HCT116 (cell line): ENCODE data around the gene CDK4. TPM values are rescaled to one million over a fixed set of nuclear protein-coding genes. Genes with fewer than 3 reads are reported as not detected.

Experiments
- ATAC-seq: fragments of 200-7000 bp; cut with Tn5 transposase; 2 replicates; pipeline ENCODE4 v1.9.1; 2020; ENCODE audit warnings: mild to moderate bottlenecking, moderate library complexity
- BruUV-seq: library from RNA; stranded (reverse); fragments of 400-500 nt; replicated peaks from 2 replicates; lab custom pipeline; 2021; lab: Mats Ljungman, UMichigan
- CTCF ChIA-PET: fragments of 300-600 bp; sonication (Branson Sonifier 250); formaldehyde crosslinking; loops from one replicate; lab custom pipeline; 2021; ENCODE audit warnings: antibody characterized with exemption; lab: Charles Lee
- POLR2A ChIA-PET: fragments of 300-600, 350-600 bp; sonication (Branson Sonifier 250); formaldehyde crosslinking; loops from one replicate; lab custom pipeline; 2021; ENCODE audit warnings: antibody characterized with exemption; lab: Charles Lee
- RAD21 ChIA-PET, 2 experiments: fragments of 300-600 bp; sonication (Branson Sonifier 250); formaldehyde crosslinking; loops; one replicate each; lab custom pipeline; 2023; ENCODE audit warnings: low total read pairs in 2 of 2; ENCODE audit not compliant: uncharacterized antibody in 2 of 2, unreplicated experiment in 2 of 2, low non-redundant PET in 1 of 2; lab: Charles Lee
- DNase-seq: peaks from one replicate; pipeline ENCODE4 v3.0.0-alpha.2; 2010; ENCODE audit warnings: low read depth, low spot score
- H2AFZ ChIP-seq: fragments of 200-600 bp; shearing (Covaris generic), sonication (generic); 2 replicates; pipeline ENCODE4 v1.6.1; 2017; ENCODE audit warnings: low read depth, mixed run types, mixed read lengths, antibody characterized with exemption, low read length; ENCODE audit not compliant: poor library complexity, severe bottlenecking
- H3K27ac ChIP-seq: 2 replicates; pipeline ENCODE4 v1.5.1; 2012; ENCODE audit warnings: low read depth, low read length
- H3K27me3 ChIP-seq: fragments of 200-600 bp; sonication (generic); 2 replicates; pipeline ENCODE4 v1.6.1; 2016; ENCODE audit warnings: mixed run types, low read length, mixed read lengths; ENCODE audit not compliant: insufficient read depth
- H3K36me3 ChIP-seq, 2 experiments: fragments of 200-500 bp in 1 of 2; fragments of 200-600 bp in 1 of 2; sonication (Bioruptor generic) in 1 of 2; sonication (generic) in 1 of 2; 2 replicates each; pipeline versions ENCODE4 v1.5.1 to v1.6.1; 2014 to 2016; ENCODE audit warnings: low read length in 2 of 2, inconsistent platforms in 1 of 2, mixed read lengths in 1 of 2, mixed run types in 1 of 2; ENCODE audit not compliant: insufficient read depth in 2 of 2, control insufficient read depth in 1 of 2
- H3K4me1 ChIP-seq, 2 experiments: fragments of 200-600 bp in 1 of 2; sonication (generic) in 1 of 2; 2 replicates each; pipeline versions ENCODE4 v1.5.1 to v1.6.1; 2012 to 2017; ENCODE audit warnings: low read length in 2 of 2, inconsistent platforms in 1 of 2, mild to moderate bottlenecking in 1 of 2, mixed read lengths in 1 of 2, mixed run types in 1 of 2, moderate library complexity in 1 of 2; ENCODE audit not compliant: insufficient read depth in 2 of 2, control insufficient read depth in 1 of 2
- H3K4me2 ChIP-seq: fragments of 200-600 bp; sonication (generic); 2 replicates; pipeline ENCODE4 v1.6.1; 2017; ENCODE audit warnings: mixed run types, low read length, mixed read lengths
- H3K4me3 ChIP-seq, 2 experiments: fragments of 200-600 bp in 1 of 2; sonication (generic) in 1 of 2; replicated peaks in 1 of 2; 2 replicates each; pipeline ENCODE4 v1.5.1; 2011 to 2016; ENCODE audit warnings: low read length in 2 of 2, control low read depth in 1 of 2, low read depth in 1 of 2, mild to moderate bottlenecking in 1 of 2, mixed read lengths in 1 of 2, mixed run types in 1 of 2
- H3K79me2 ChIP-seq: fragments of 200-600 bp; sonication (generic); 2 replicates; pipeline ENCODE4 v1.6.1; 2017; ENCODE audit warnings: mild to moderate bottlenecking, mixed run types, low read length, moderate library complexity, mixed read lengths; ENCODE audit not compliant: insufficient read depth
- H3K9ac ChIP-seq: fragments of 200-600 bp; sonication (generic); 2 replicates; pipeline ENCODE4 v1.6.1; 2016; ENCODE audit warnings: low read length, mixed read lengths
- H3K9me2 ChIP-seq: fragments of 200-600 bp; sonication (generic), shearing (Covaris generic); 2 replicates; pipeline ENCODE4 v1.6.1; 2017; ENCODE audit warnings: mixed run types, mild to moderate bottlenecking, moderate library complexity; ENCODE audit not compliant: insufficient read depth
- H3K9me3 ChIP-seq, 2 experiments: fragments of 200-500 bp in 1 of 2; fragments of 200-600 bp in 1 of 2; sonication (Bioruptor generic) in 1 of 2; sonication (generic) in 1 of 2; 2 replicates each; pipeline ENCODE4 v1.6.1; 2014 to 2017; ENCODE audit warnings: low read length in 2 of 2, mixed read lengths in 2 of 2, inconsistent platforms in 1 of 2, low read depth in 1 of 2, mild to moderate bottlenecking in 1 of 2, mixed run types in 1 of 2, moderate library complexity in 1 of 2; ENCODE audit not compliant: control insufficient read depth in 1 of 2, insufficient read depth in 1 of 2
- H4K20me1 ChIP-seq: fragments of 200-600 bp; sonication (generic), shearing (Covaris generic); 2 replicates; pipeline ENCODE4 v1.6.1; 2017; ENCODE audit warnings: mixed run types, mild to moderate bottlenecking, moderate library complexity; ENCODE audit not compliant: insufficient read depth
- ATF3 ChIP-seq: IDR thresholded peaks from 2 replicates; pipeline ENCODE4 v1.6.1; 2012
- CTCF ChIP-seq, 3 experiments: fragments of 200-600 bp in 1 of 3; sonication (generic) in 1 of 3; IDR thresholded peaks in 2 of 3; conservative IDR thresholded peaks in 1 of 3; 2 replicates each; pipeline ENCODE4 v1.5.1; 2012 to 2017; ENCODE audit warnings: low read depth in 2 of 3, low read length in 2 of 3, antibody characterized with exemption in 1 of 3, borderline replicate concordance in 1 of 3, control low read depth in 1 of 3, mild to moderate bottlenecking in 1 of 3, mixed read lengths in 1 of 3, mixed run types in 1 of 3, moderate library complexity in 1 of 3; ENCODE audit not compliant: insufficient read depth in 1 of 3
- EGR1 ChIP-seq: IDR thresholded peaks from 2 replicates; pipeline ENCODE4 v1.6.1; 2012; ENCODE audit warnings: low read depth
- JUND ChIP-seq: IDR thresholded peaks from 2 replicates; pipeline ENCODE4 v1.6.1; 2012
- RAD21 ChIP-seq: IDR thresholded peaks from 2 replicates; pipeline ENCODE4 v1.6.1; 2012; ENCODE audit warnings: low read depth, mild to moderate bottlenecking
- SIN3A ChIP-seq: IDR thresholded peaks from 2 replicates; pipeline ENCODE4 v1.6.1; 2012; ENCODE audit warnings: low read depth
- intact Hi-C: fragments of 100-400 bp; cut with micrococcal nuclease; formaldehyde crosslinking; loops from 2 replicates; pipeline ENCODE4 v1.10.0; 2022
- total RNA-seq: library from RNA; stranded (reverse); gene quantifications from one replicate; pipeline ENCODE4 v1.2.1, GENCODE V29; 2021; ENCODE audit not compliant: unreplicated experiment

CDK4 gene
- total RNA-seq, 1 experiment from 2014 or later, result 206 TPM

GRCh38 chr12:57726884-57727757, 25.0 kb downstream of the CDK4 start:
- peak overlapping the region; percentile 99 for H3K4me2 ChIP-seq
- H3K4me1 ChIP-seq, result peaks cover 7 to 18% of the 10 kb centered on the region in 2 experiments; a peak in 3 of 4 replicates
- H2AFZ ChIP-seq, result no peak overlapping the region
- ATAC-seq, result peak; percentile 1; the same call in 1 of the 2 replicates
- no peaks in the 10 kb centered on the region for H3K79me2 ChIP-seq
- intact Hi-C loops, result loop anchor here (2.0 kb wide), 1 partner anchor 16 kb away; no protein-coding TSS in a partner anchor
- no peaks in the 10 kb centered on the region for H3K9me3 ChIP-seq
- ChIA-PET RAD21 (no interaction called here), POLR2A (interaction anchor here (1.1 kb wide), 1 partner anchor 212 kb away, joined by 4 read pairs; no protein-coding TSS in a partner anchor), CTCF (interaction anchor here (1.0 to 3.1 kb wide), 4 partner anchors 11 to 146 kb away, joined by 3 to 15 read pairs (median 3); no protein-coding TSS in a partner anchor)
- peaks cover 4 to 13% of the 10 kb centered on the region in 2 experiments; a peak in 2 of 4 replicates for H3K36me3 ChIP-seq
- no peaks in the 10 kb centered on the region for H3K9me2 ChIP-seq
- BruUV-seq, result TSS peak; percentile 50
- no peaks in the 10 kb centered on the region for H3K27me3 ChIP-seq
- peak overlapping the region; percentile 92 for H3K27ac ChIP-seq
- H3K4me3 ChIP-seq, result peak overlapping the region; percentile 85 to 89
- H3K9ac ChIP-seq, result peak overlapping the region; percentile 89
- no peak for TF ChIP-seq ATF3
- TF ChIP-seq JUND, result no peak
- no peak for TF ChIP-seq SIN3A
- TF ChIP-seq RAD21, result no peak
- no peak for TF ChIP-seq CTCF (IDR thresholded peaks at IDR 0.05 in 2 of 3, conservative IDR thresholded peaks at IDR 0.05 in 1 of 3; ENCODE audit: borderline replicate concordance in 1 of 3, insufficient read depth in 1 of 3, low read depth in 2 of 3, low read length in 2 of 3)
- TF ChIP-seq EGR1, result no peak
- H4K20me1 ChIP-seq, result no peaks in the 10 kb centered on the region
- no peak for DNase-seq
